Measurements from ENCODE around the gene GPR150. TPM values are rescaled to one million over a fixed set of nuclear protein-coding genes. Genes with fewer than 3 reads are reported as not detected.
A peak's percentile ranks its signal among the peaks of the same experiment; 100 is the strongest.

The GPR150 gene
- polyA plus RNA-seq, 1 of the 3 experiments (the other 2 are of a cell fraction), result 0.07 TPM

GRCh38 chr5:95591490-95591901 lies 28.4 kb upstream of the GPR150 start:
- Histone ChIP-seq H3K9me3 (no peaks in the 10 kb centered on the region), H3K27me3 (ENCODE audit: insufficient read depth) (no peaks in the 10 kb centered on the region), H4K20me1 (ENCODE audit: insufficient read depth) (no peaks in the 10 kb centered on the region), H3K79me2 (ENCODE audit: insufficient read depth) (no peaks in the 10 kb centered on the region), H3F3A (replicated peaks; ENCODE audit: insufficient read depth) (peaks cover 14% of the 10 kb centered on the region), H3K4me3 (ENCODE audit: low read depth in 2 of 2, low read length in 1 of 2) (no peak overlapping the region), H2AFZ (ENCODE audit: low read depth) (peak overlapping the region; percentile 61), H3K4me2 (no peak overlapping the region), H3K9me2 (no peaks in the 10 kb centered on the region), H3K36me3 (replicated peaks in 1 of 2; ENCODE audit: control insufficient read depth in 1 of 2, insufficient read depth in 2 of 2, low read length in 1 of 2) (no peaks in the 10 kb centered on the region), H3K27ac (ENCODE audit: low read depth in 2 of 2, low read length in 1 of 2) (peak overlapping the region in 1 of 2 experiments; percentile 56; a peak in 2 of 4 replicates), H3K9ac (no peak overlapping the region), H3K4me1 (ENCODE audit: control insufficient read depth in 1 of 2, insufficient read depth in 2 of 2, low read depth in 1 of 2, low read length in 1 of 2) (peaks cover 0 to 15% of the 10 kb centered on the region in 2 experiments; a peak in 1 of 4 replicates)
- TF ChIP-seq FOSL2 (IDR thresholded peaks at IDR 0.05; ENCODE audit: borderline replicate concordance, low read depth), result peak; percentile 53; the same call in 1 of the 2 replicates
- peak; percentile 4; the same call in 1 of the 2 replicates for TF ChIP-seq JUND (IDR thresholded peaks at IDR 0.05)
- no peak for TF ChIP-seq IRF3 (IDR thresholded peaks at IDR 0.05; ENCODE audit: low read depth, low read length)
- TF ChIP-seq, protein P1, sequence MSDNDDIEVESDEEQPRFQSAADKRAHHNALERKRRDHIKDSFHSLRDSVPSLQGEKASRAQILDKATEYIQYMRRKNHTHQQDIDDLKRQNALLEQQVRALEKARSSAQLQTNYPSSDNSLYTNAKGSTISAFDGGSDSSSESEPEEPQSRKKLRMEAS (IDR thresholded peaks at IDR 0.05; ENCODE audit: low read depth), result no peak
- TF ChIP-seq TCF12 (IDR thresholded peaks at IDR 0.05), result no peak; the same call in 1 of the 2 replicates
- TF ChIP-seq, protein P2, sequence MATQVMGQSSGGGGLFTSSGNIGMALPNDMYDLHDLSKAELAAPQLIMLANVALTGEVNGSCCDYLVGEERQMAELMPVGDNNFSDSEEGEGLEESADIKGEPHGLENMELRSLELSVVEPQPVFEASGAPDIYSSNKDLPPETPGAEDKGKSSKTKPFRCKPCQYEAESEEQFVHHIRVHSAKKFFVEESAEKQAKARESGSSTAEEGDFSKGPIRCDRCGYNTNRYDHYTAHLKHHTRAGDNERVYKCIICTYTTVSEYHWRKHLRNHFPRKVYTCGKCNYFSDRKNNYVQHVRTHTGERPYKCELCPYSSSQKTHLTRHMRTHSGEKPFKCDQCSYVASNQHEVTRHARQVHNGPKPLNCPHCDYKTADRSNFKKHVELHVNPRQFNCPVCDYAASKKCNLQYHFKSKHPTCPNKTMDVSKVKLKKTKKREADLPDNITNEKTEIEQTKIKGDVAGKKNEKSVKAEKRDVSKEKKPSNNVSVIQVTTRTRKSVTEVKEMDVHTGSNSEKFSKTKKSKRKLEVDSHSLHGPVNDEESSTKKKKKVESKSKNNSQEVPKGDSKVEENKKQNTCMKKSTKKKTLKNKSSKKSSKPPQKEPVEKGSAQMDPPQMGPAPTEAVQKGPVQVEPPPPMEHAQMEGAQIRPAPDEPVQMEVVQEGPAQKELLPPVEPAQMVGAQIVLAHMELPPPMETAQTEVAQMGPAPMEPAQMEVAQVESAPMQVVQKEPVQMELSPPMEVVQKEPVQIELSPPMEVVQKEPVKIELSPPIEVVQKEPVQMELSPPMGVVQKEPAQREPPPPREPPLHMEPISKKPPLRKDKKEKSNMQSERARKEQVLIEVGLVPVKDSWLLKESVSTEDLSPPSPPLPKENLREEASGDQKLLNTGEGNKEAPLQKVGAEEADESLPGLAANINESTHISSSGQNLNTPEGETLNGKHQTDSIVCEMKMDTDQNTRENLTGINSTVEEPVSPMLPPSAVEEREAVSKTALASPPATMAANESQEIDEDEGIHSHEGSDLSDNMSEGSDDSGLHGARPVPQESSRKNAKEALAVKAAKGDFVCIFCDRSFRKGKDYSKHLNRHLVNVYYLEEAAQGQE (IDR thresholded peaks at IDR 0.05; ENCODE audit: low read depth, low read length), result no peak
- no peak for TF ChIP-seq POLR2AphosphoS5 (IDR thresholded peaks at IDR 0.05; ENCODE audit: low read depth, low read length)
- no peak; the same call in 1 of the 2 replicates for TF ChIP-seq PBX3 (IDR thresholded peaks at IDR 0.05)
- no peak for TF ChIP-seq TAF1 (IDR thresholded peaks at IDR 0.05; ENCODE audit: borderline replicate concordance, low read depth, low read length)
- TF ChIP-seq RXRA (IDR thresholded peaks at IDR 0.05; ENCODE audit: borderline replicate concordance, low read depth), result no peak
- no peak for TF ChIP-seq YY1 (IDR thresholded peaks at IDR 0.05; ENCODE audit: low read depth)
- no peak for TF ChIP-seq RFX5 (IDR thresholded peaks at IDR 0.05; ENCODE audit: low read length)
- TF ChIP-seq EP300 (IDR thresholded peaks at IDR 0.05; ENCODE audit: borderline replicate concordance in 1 of 2, low read depth in 1 of 2, low read length in 1 of 2), result no peak
- no peak for TF ChIP-seq MXI1 (IDR thresholded peaks at IDR 0.05; ENCODE audit: low read depth, low read length)
- TF ChIP-seq FOXJ3 (CRISPR knock-in tag; IDR thresholded peaks at IDR 0.05), result no peak
- no peak for TF ChIP-seq NRF1 (IDR thresholded peaks at IDR 0.05; ENCODE audit: low read depth, low read length)
- CTCF ChIA-PET, result no interaction called here
- DNase-seq, result no peak
- POLR2A ChIA-PET, result no interaction called here
- WGBS (ENCODE audit: low lambda C conversion rate), result 84% methylated on average over 5 of the region's 5 CpGs
